ENCODE measurements around the gene POPDC3.

GRCh38 chr6:105189026-105189820 lies 9.4 kb upstream of the POPDC3 start:
- TF ChIP-seq POLR2A (IDR thresholded peaks at IDR 0.05) = no peak
- TF ChIP-seq CTCF (IDR thresholded peaks at IDR 0.05) = no peak
